Vagina (tissue), 2 donors: ENCODE results near the gene TBC1D32.

Source experiments
- POLR2A ChIP-seq, 2 donors: fragments of 450-650 bp; IDR thresholded peaks; one replicate each; pipeline ENCODE4 v1.6.1; 2017; ENCODE audit warnings: antibody characterized with exemption in 2 of 2, mild to moderate bottlenecking in 2 of 2, moderate library complexity in 2 of 2
- TF ChIP-seq, protein P1 (sequence below), 3 experiments: fragments of 450-650 bp in 2 of 3; fragments of 200-600 bp in 1 of 3; sonication (generic) in 1 of 3; IDR thresholded peaks; one replicate each; pipeline ENCODE4 v1.5.1; 2017 to 2019; ENCODE audit warnings: antibody characterized with exemption in 3 of 3, mild to moderate bottlenecking in 2 of 3, moderate library complexity in 2 of 3

DNA sequence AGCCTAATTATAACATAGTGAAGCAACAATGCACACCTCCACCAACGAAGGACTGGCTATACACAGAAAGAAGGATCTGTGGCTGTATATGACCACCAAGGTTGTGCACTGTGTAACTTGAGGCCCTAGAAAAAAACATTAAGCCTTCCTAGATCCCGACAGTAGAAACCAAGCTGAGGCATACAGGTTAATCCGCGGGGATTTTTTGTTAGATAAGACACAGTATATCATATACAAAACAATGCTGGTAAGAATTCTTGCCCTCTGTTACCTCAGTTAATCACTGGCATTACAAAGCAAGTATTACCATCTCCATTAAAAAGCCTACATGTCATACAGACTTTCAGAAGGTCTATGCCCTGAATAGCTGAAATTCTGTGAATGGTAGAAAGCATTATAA lies 228.8 kb downstream of the TBC1D32 start:
- TF ChIP-seq, protein P1, sequence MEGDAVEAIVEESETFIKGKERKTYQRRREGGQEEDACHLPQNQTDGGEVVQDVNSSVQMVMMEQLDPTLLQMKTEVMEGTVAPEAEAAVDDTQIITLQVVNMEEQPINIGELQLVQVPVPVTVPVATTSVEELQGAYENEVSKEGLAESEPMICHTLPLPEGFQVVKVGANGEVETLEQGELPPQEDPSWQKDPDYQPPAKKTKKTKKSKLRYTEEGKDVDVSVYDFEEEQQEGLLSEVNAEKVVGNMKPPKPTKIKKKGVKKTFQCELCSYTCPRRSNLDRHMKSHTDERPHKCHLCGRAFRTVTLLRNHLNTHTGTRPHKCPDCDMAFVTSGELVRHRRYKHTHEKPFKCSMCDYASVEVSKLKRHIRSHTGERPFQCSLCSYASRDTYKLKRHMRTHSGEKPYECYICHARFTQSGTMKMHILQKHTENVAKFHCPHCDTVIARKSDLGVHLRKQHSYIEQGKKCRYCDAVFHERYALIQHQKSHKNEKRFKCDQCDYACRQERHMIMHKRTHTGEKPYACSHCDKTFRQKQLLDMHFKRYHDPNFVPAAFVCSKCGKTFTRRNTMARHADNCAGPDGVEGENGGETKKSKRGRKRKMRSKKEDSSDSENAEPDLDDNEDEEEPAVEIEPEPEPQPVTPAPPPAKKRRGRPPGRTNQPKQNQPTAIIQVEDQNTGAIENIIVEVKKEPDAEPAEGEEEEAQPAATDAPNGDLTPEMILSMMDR (IDR thresholded peaks at IDR 0.05): no peak
- TF ChIP-seq POLR2A (IDR thresholded peaks at IDR 0.05): no peak
